Measurements from ENCODE around the gene ANKS4B.
A peak's percentile ranks its signal among the peaks of the same experiment; 100 is the strongest.
"Not testable (repeated sequence)": the region's sequence is repeated elsewhere in the genome, so short reads cannot be mapped to it uniquely, and the experiment has no call there.

ANKS4B gene

DNA sequence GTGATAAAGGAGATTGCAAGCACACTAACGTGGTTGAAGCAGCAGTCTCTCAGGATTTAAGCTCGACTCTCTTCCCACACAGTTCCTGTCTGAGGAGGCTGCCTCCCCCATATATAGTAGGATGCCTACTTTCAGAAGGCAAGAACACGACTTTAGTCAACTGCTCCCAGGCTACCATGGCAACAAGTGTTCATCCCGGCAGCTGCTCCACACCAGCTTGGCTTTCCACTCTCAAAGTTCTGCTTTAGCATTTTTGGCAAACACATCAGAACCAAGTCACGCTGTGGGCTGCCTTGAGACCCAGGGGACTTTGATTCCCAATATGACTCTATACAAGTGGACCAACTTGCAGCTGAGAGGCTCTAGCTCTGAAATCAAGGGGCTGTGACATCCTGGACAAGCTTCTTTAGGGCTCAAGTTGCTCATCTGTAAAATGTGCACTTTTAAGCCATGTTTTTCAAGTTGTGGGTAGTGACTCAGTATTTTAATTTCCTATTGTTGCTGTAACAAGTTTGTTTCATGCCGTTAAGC lies 38.7 kb upstream of the ANKS4B start:
- no peak overlapping the region for H3K27ac ChIP-seq (ENCODE audit: low read depth in 2 of 2, low read length in 2 of 2)
- no peak overlapping the region for H3K4me3 ChIP-seq (ENCODE audit: low read length in 2 of 2)
- H3K27me3 ChIP-seq (ENCODE audit: control insufficient read depth in 2 of 2, insufficient read depth in 2 of 2, low read length in 2 of 2), result peaks cover 0 to 4% of the 10 kb centered on the region in 2 donors
- peaks cover 6 to 9% of the 10 kb centered on the region in 2 donors for H3K4me1 ChIP-seq (ENCODE audit: control insufficient read depth in 2 of 2, insufficient read depth in 2 of 2, low read length in 2 of 2)
- H3K36me3 ChIP-seq (ENCODE audit: control insufficient read depth in 2 of 2, insufficient read depth in 2 of 2, low read length in 2 of 2), result no peaks in the 10 kb centered on the region
- H3K9ac ChIP-seq (ENCODE audit: low read depth in 1 of 2, low read length in 2 of 2), result no peak overlapping the region
- peaks cover 0 to 2% of the 10 kb centered on the region in 2 donors for H3K9me3 ChIP-seq (ENCODE audit: control insufficient read depth in 2 of 2, low read length in 2 of 2)

DNA sequence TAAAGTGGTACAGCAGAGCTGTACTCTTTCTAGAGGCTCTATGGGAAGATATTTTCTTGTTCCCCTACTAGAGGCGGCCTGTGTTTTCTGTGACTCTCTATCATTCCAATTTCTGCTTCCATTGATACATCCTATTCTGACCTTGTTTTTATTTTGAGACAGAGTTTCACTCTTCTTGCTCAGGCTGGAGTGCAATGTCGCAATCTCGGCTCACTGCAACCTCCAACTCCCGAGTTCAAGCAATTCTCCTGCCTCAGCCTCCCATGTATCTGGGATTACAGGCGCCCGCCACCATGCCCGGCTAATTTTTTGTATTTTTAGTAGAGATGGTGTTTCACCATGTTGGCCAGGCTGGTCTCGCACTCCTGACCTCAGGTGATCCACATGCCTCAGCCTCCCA lies 38.2 kb upstream of the ANKS4B start:
- not testable (repeated sequence) for H3K9me3 ChIP-seq (ENCODE audit: control insufficient read depth in 2 of 2, low read length in 2 of 2); H3K4me3 ChIP-seq (ENCODE audit: low read length in 2 of 2); H3K27me3 ChIP-seq (ENCODE audit: control insufficient read depth in 2 of 2, insufficient read depth in 2 of 2, low read length in 2 of 2); H3K9ac ChIP-seq (ENCODE audit: low read depth in 1 of 2, low read length in 2 of 2); H3K36me3 ChIP-seq (ENCODE audit: control insufficient read depth in 2 of 2, insufficient read depth in 2 of 2, low read length in 2 of 2); H3K27ac ChIP-seq (ENCODE audit: low read depth in 2 of 2, low read length in 2 of 2)
- H3K4me1 ChIP-seq (ENCODE audit: control insufficient read depth in 2 of 2, insufficient read depth in 2 of 2, low read length in 2 of 2), result peaks cover 10 to 11% of the 10 kb centered on the region in 2 donors

DNA sequence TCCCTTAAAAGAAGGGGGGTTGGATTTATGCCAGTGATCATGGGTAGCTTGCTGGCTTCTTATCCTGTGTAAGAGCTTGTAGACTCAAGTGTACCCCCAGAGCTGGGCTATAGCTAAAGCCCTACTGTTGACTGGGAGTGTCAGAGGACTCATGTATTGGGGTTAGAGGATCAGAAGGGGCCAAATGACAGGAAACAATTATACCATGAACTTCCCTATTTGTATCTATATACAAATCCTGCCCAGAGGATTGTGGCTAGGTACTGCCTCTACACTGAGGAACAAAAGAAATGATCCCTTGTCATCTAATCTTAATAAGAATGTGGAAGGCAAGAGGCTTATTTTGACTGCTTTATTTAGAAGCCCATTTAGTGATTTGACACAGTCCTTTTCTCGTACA lies 36.4 kb upstream of the ANKS4B start:
- H3K27me3 ChIP-seq (ENCODE audit: control insufficient read depth in 2 of 2, insufficient read depth in 2 of 2, low read length in 2 of 2), result peaks cover 0 to 2% of the 10 kb centered on the region in 2 donors
- no peak overlapping the region for H3K27ac ChIP-seq (ENCODE audit: low read depth in 2 of 2, low read length in 2 of 2)
- no peaks in the 10 kb centered on the region for H3K9me3 ChIP-seq (ENCODE audit: control insufficient read depth in 2 of 2, low read length in 2 of 2)
- H3K9ac ChIP-seq (ENCODE audit: low read depth in 1 of 2, low read length in 2 of 2), result no peak overlapping the region
- no peak overlapping the region for H3K4me3 ChIP-seq (ENCODE audit: low read length in 2 of 2)
- peaks cover 10 to 14% of the 10 kb centered on the region in 2 donors for H3K4me1 ChIP-seq (ENCODE audit: control insufficient read depth in 2 of 2, insufficient read depth in 2 of 2, low read length in 2 of 2)
- no peaks in the 10 kb centered on the region for H3K36me3 ChIP-seq (ENCODE audit: control insufficient read depth in 2 of 2, insufficient read depth in 2 of 2, low read length in 2 of 2)

GRCh38 chr16:21197621-21198020 lies 35.9 kb upstream of the ANKS4B start:
- Histone ChIP-seq H3K36me3 (ENCODE audit: control insufficient read depth in 2 of 2, insufficient read depth in 2 of 2, low read length in 2 of 2) (no peaks in the 10 kb centered on the region), H3K27me3 (ENCODE audit: control insufficient read depth in 2 of 2, insufficient read depth in 2 of 2, low read length in 2 of 2) (peaks cover 0 to 2% of the 10 kb centered on the region in 2 donors), H3K9me3 (ENCODE audit: control insufficient read depth in 2 of 2, low read length in 2 of 2) (no peaks in the 10 kb centered on the region), H3K4me1 (ENCODE audit: control insufficient read depth in 2 of 2, insufficient read depth in 2 of 2, low read length in 2 of 2) (peaks cover 10 to 14% of the 10 kb centered on the region in 2 donors), H3K9ac (ENCODE audit: low read depth in 1 of 2, low read length in 2 of 2) (no peak overlapping the region), H3K27ac (ENCODE audit: low read depth in 2 of 2, low read length in 2 of 2) (no peak overlapping the region), H3K4me3 (ENCODE audit: low read length in 2 of 2) (no peak overlapping the region)

GRCh38 chr16:21199607-21200218 lies 33.8 kb upstream of the ANKS4B start:
- H3K9me3 ChIP-seq (ENCODE audit: control insufficient read depth in 2 of 2, low read length in 2 of 2), result no peaks in the 10 kb centered on the region
- H3K4me3 ChIP-seq (ENCODE audit: low read length in 2 of 2), result no peak overlapping the region
- peak overlapping the region; percentile 62 to 78 for H3K27ac ChIP-seq (ENCODE audit: low read depth in 2 of 2, low read length in 2 of 2)
- H3K27me3 ChIP-seq (ENCODE audit: control insufficient read depth in 2 of 2, insufficient read depth in 2 of 2, low read length in 2 of 2), result peaks cover 0 to 2% of the 10 kb centered on the region in 2 donors
- peak overlapping the region; percentile 16 to 38 for H3K9ac ChIP-seq (ENCODE audit: low read depth in 1 of 2, low read length in 2 of 2)
- peaks cover 10 to 14% of the 10 kb centered on the region in 2 donors for H3K4me1 ChIP-seq (ENCODE audit: control insufficient read depth in 2 of 2, insufficient read depth in 2 of 2, low read length in 2 of 2)
- no peaks in the 10 kb centered on the region for H3K36me3 ChIP-seq (ENCODE audit: control insufficient read depth in 2 of 2, insufficient read depth in 2 of 2, low read length in 2 of 2)

- H3K4me3 ChIP-seq (ENCODE audit: low read length in 2 of 2), result no peak overlapping the region
- H3K27ac ChIP-seq (ENCODE audit: low read depth in 2 of 2, low read length in 2 of 2), result no peak overlapping the region
- H3K36me3 ChIP-seq (ENCODE audit: control insufficient read depth in 2 of 2, insufficient read depth in 2 of 2, low read length in 2 of 2), result no peaks in the 10 kb centered on the region
- H3K27me3 ChIP-seq (ENCODE audit: control insufficient read depth in 2 of 2, insufficient read depth in 2 of 2, low read length in 2 of 2), result peaks cover 0 to 2% of the 10 kb centered on the region in 2 donors
- H3K9ac ChIP-seq (ENCODE audit: low read depth in 1 of 2, low read length in 2 of 2), result no peak overlapping the region
- H3K9me3 ChIP-seq (ENCODE audit: control insufficient read depth in 2 of 2, low read length in 2 of 2), result no peaks in the 10 kb centered on the region
- peaks cover 10 to 14% of the 10 kb centered on the region in 2 donors for H3K4me1 ChIP-seq (ENCODE audit: control insufficient read depth in 2 of 2, insufficient read depth in 2 of 2, low read length in 2 of 2)
Measured at GRCh38 chr16:21203155-21203797, 30.2 kb upstream of the ANKS4B start.

GRCh38 chr16:21205303-21205702 lies 28.2 kb upstream of the ANKS4B start:
- no peaks in the 10 kb centered on the region for H3K9me3 ChIP-seq (ENCODE audit: control insufficient read depth in 2 of 2, low read length in 2 of 2)
- H3K4me1 ChIP-seq (ENCODE audit: control insufficient read depth in 2 of 2, insufficient read depth in 2 of 2, low read length in 2 of 2), result peaks cover 0 to 4% of the 10 kb centered on the region in 2 donors
- no peak overlapping the region for H3K27ac ChIP-seq (ENCODE audit: low read depth in 2 of 2, low read length in 2 of 2)
- peaks cover 0 to 4% of the 10 kb centered on the region in 2 donors for H3K27me3 ChIP-seq (ENCODE audit: control insufficient read depth in 2 of 2, insufficient read depth in 2 of 2, low read length in 2 of 2)
- no peak overlapping the region for H3K4me3 ChIP-seq (ENCODE audit: low read length in 2 of 2)
- H3K9ac ChIP-seq (ENCODE audit: low read depth in 1 of 2, low read length in 2 of 2), result no peak overlapping the region
- no peaks in the 10 kb centered on the region for H3K36me3 ChIP-seq (ENCODE audit: control insufficient read depth in 2 of 2, insufficient read depth in 2 of 2, low read length in 2 of 2)

DNA sequence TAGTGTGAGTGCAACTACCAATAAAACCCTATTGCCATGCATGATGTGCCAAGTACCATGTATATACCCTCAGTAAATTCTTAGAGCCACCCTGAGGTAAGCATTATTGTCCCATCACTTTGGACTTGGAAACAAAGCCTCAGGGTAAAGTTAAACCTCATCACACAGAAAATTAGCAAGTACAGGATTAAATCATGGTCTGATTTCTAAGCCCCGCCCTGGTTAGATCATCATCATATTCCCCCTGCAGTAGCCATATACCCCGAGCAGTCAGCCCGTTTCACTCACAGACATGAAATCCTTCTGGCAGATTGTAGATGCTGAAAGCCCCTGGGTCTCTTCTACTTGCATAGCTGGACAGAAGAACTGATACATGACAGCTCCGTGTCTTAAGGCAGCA lies 26.9 kb upstream of the ANKS4B start:
- H3K36me3 ChIP-seq (ENCODE audit: control insufficient read depth in 2 of 2, insufficient read depth in 2 of 2, low read length in 2 of 2), result no peaks in the 10 kb centered on the region
- peaks cover 0 to 4% of the 10 kb centered on the region in 2 donors for H3K27me3 ChIP-seq (ENCODE audit: control insufficient read depth in 2 of 2, insufficient read depth in 2 of 2, low read length in 2 of 2)
- H3K27ac ChIP-seq (ENCODE audit: low read depth in 2 of 2, low read length in 2 of 2), result no peak overlapping the region
- no peaks in the 10 kb centered on the region for H3K4me1 ChIP-seq (ENCODE audit: control insufficient read depth in 2 of 2, insufficient read depth in 2 of 2, low read length in 2 of 2)
- H3K9me3 ChIP-seq (ENCODE audit: control insufficient read depth in 2 of 2, low read length in 2 of 2), result no peaks in the 10 kb centered on the region
- no peak overlapping the region for H3K4me3 ChIP-seq (ENCODE audit: low read length in 2 of 2)
- H3K9ac ChIP-seq (ENCODE audit: low read depth in 1 of 2, low read length in 2 of 2), result no peak overlapping the region

DNA sequence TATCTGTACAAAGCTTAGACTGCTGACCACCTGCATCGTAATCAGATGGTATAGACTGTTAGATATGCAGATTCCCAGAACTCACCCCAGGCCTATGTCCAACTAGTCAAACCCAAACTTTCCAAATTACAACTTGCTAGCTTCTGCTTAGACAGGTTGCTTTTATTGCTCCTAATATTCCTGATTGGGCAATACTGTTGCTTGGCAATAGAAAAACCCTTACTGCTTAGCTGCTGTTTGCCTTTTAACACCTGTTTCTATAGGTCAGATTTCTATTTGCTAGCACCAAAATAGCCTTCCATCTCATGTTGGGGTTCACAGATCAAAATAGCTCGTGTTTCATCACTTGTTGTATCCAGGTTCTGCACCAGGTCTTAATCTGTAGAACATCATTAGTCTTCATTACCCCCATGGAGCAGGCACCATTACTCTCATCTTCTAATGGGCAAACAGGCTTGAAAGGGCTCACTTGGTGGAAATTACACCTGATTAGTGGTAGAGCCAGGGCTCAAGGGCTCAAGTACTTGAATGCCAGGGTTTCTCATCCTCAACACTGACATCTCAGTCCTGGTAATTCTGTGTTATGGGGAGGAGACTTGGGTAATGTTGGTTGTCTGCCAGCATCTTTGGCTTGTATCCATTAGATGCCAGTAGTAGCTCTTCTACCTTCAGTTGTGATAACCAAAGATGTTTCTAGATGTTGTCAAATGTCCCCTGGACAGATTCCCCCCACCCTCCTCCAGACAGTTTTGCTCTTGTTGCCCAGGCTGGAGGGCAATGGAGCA lies 24.9 kb upstream of the ANKS4B start:
- Histone ChIP-seq H3K4me1 (ENCODE audit: control insufficient read depth in 2 of 2, insufficient read depth in 2 of 2, low read length in 2 of 2) (no peaks in the 10 kb centered on the region), H3K27ac (ENCODE audit: low read depth in 2 of 2, low read length in 2 of 2) (no peak overlapping the region), H3K27me3 (ENCODE audit: control insufficient read depth in 2 of 2, insufficient read depth in 2 of 2, low read length in 2 of 2) (peaks cover 0 to 4% of the 10 kb centered on the region in 2 donors), H3K9me3 (ENCODE audit: control insufficient read depth in 2 of 2, low read length in 2 of 2) (no peaks in the 10 kb centered on the region), H3K9ac (ENCODE audit: low read depth in 1 of 2, low read length in 2 of 2) (no peak overlapping the region), H3K4me3 (ENCODE audit: low read length in 2 of 2) (no peak overlapping the region), H3K36me3 (ENCODE audit: control insufficient read depth in 2 of 2, insufficient read depth in 2 of 2, low read length in 2 of 2) (no peaks in the 10 kb centered on the region)

- no peaks in the 10 kb centered on the region for H3K36me3 ChIP-seq (ENCODE audit: control insufficient read depth in 2 of 2, insufficient read depth in 2 of 2, low read length in 2 of 2)
- no peak within 1 kb of the TSS for H3K27ac ChIP-seq (ENCODE audit: low read depth in 2 of 2, low read length in 2 of 2)
- H3K9ac ChIP-seq (ENCODE audit: low read depth in 1 of 2, low read length in 2 of 2), result no peak within 1 kb of the TSS
Measured at GRCh38 chr16:21211486-21211885, 22.0 kb upstream of the ANKS4B start, which contains the start of gene ZP2. ZP2 (minus strand) TSS chr16:21211574; CDS start chr16:21211547, 27 bp downstream.

More at GRCh38 chr16:21211486-21211885, 22.0 kb upstream of the ANKS4B start, which contains the start of gene ZP2:
- Histone ChIP-seq H3K4me1 (ENCODE audit: control insufficient read depth in 2 of 2, insufficient read depth in 2 of 2, low read length in 2 of 2) (no peaks in the 10 kb centered on the region), H3K9me3 (ENCODE audit: control insufficient read depth in 2 of 2, low read length in 2 of 2) (no peaks in the 10 kb centered on the region), H3K27me3 (ENCODE audit: control insufficient read depth in 2 of 2, insufficient read depth in 2 of 2, low read length in 2 of 2) (peaks cover 0 to 4% of the 10 kb centered on the region in 2 donors), H3K4me3 (ENCODE audit: low read length in 2 of 2) (no peak within 1 kb of the TSS)
